ENCODE results near the gene RAF1. TPM values are rescaled to one million over a fixed set of nuclear protein-coding genes. Genes with fewer than 3 reads are reported as not detected.

RAF1 gene
- total and polyA plus RNA-seq, 2 donors (not counting 1 experiment from before 2014, with no cell fraction given): 134 to 258 TPM

- TF ChIP-seq CTCF (conservative IDR thresholded peaks at IDR 0.05 in 1 of 2, IDR thresholded peaks at IDR 0.05 in 1 of 2; ENCODE audit: low read depth in 1 of 2, low read length in 2 of 2) (no peak), EZH2 (IDR thresholded peaks at IDR 0.05; ENCODE audit: low read length, missing control alignments) (no peak)
- Histone ChIP-seq H3K27ac (ENCODE audit: insufficient read depth, low read length) (peak within 1 kb of the TSS; percentile 95), H2AFZ (ENCODE audit: low read length) (peak within 1 kb of the TSS; percentile 99), H4K20me1 (ENCODE audit: control insufficient read depth, extremely low read depth, insufficient read depth, low read length) (peaks cover 2% of the 10 kb centered on the region), H3K4me2 (ENCODE audit: extremely low read depth, insufficient read depth, low read length) (peak within 1 kb of the TSS; percentile 94), H3K4me3 (replicated peaks in 1 of 4; ENCODE audit: control extremely low read depth in 1 of 4, insufficient read depth in 1 of 4, low read depth in 3 of 4, low read length in 4 of 4) (peak within 1 kb of the TSS; percentile 87 to 96 (median 92)), H3K36me3 (ENCODE audit: control insufficient read depth, insufficient read depth, low read length) (no peaks in the 10 kb centered on the region), H3K79me2 (ENCODE audit: control insufficient read depth, insufficient read depth, low read length) (peaks cover 48% of the 10 kb centered on the region), H3K27me3 (ENCODE audit: control insufficient read depth, insufficient read depth, low read length) (no peaks in the 10 kb centered on the region), H3K9ac (ENCODE audit: insufficient read depth, low read length) (peak within 1 kb of the TSS; percentile 97), H3K4me1 (ENCODE audit: control insufficient read depth, extremely low read depth, insufficient read depth, low read length) (no peaks in the 10 kb centered on the region), H3K9me3 (ENCODE audit: control insufficient read depth, insufficient read depth, low read depth, low read length) (no peaks in the 10 kb centered on the region)
- DNase-seq (ENCODE audit: low read depth in 2 of 2): peak; percentile 80 to 83
Measured at GRCh38 chr3:12556690-12557472, 107.0 kb downstream of the RAF1 start, which contains the start of gene MKRN2. MKRN2 (plus strand) TSS chr3:12557087; CDS start chr3:12557151, 64 bp downstream.

- no peak for DNase-seq (ENCODE audit: low read depth in 2 of 2)
- TF ChIP-seq EZH2 (IDR thresholded peaks at IDR 0.05; ENCODE audit: low read length, missing control alignments): no peak
- TF ChIP-seq CTCF (conservative IDR thresholded peaks at IDR 0.05 in 1 of 2, IDR thresholded peaks at IDR 0.05 in 1 of 2; ENCODE audit: low read depth in 1 of 2, low read length in 2 of 2): no peak
- H3K9me3 ChIP-seq (ENCODE audit: control insufficient read depth, insufficient read depth, low read depth, low read length): no peaks in the 10 kb centered on the region
- H3K36me3 ChIP-seq (ENCODE audit: control insufficient read depth, insufficient read depth, low read length): no peaks in the 10 kb centered on the region
- H2AFZ ChIP-seq (ENCODE audit: low read length): peak overlapping the region; percentile 99
- H3K4me3 ChIP-seq (replicated peaks in 1 of 4; ENCODE audit: control extremely low read depth in 1 of 4, insufficient read depth in 1 of 4, low read depth in 3 of 4, low read length in 4 of 4): peak overlapping the region; percentile 70 to 94 (median 88)
- peaks cover 42% of the 10 kb centered on the region for H3K79me2 ChIP-seq (ENCODE audit: control insufficient read depth, insufficient read depth, low read length)
- H3K27ac ChIP-seq (ENCODE audit: insufficient read depth, low read length): peak overlapping the region; percentile 95
- peak overlapping the region; percentile 97 for H3K9ac ChIP-seq (ENCODE audit: insufficient read depth, low read length)
- peak overlapping the region; percentile 94 for H3K4me2 ChIP-seq (ENCODE audit: extremely low read depth, insufficient read depth, low read length)
- H4K20me1 ChIP-seq (ENCODE audit: control insufficient read depth, extremely low read depth, insufficient read depth, low read length): peaks cover 2% of the 10 kb centered on the region
- H3K27me3 ChIP-seq (ENCODE audit: control insufficient read depth, insufficient read depth, low read length): no peaks in the 10 kb centered on the region
- no peaks in the 10 kb centered on the region for H3K4me1 ChIP-seq (ENCODE audit: control insufficient read depth, extremely low read depth, insufficient read depth, low read length)
Measured at GRCh38 chr3:12556314-12556689, 107.6 kb downstream of the RAF1 start.

GRCh38 chr3:12553921-12554391, 110.0 kb downstream of the RAF1 start:
- no peaks in the 10 kb centered on the region for H3K36me3 ChIP-seq (ENCODE audit: control insufficient read depth, insufficient read depth, low read length)
- H3K4me3 ChIP-seq (replicated peaks in 1 of 4; ENCODE audit: control extremely low read depth in 1 of 4, insufficient read depth in 1 of 4, low read depth in 3 of 4, low read length in 4 of 4): peak overlapping the region; percentile 33 to 71 (median 64)
- H3K27ac ChIP-seq (ENCODE audit: insufficient read depth, low read length): peak overlapping the region; percentile 71
- peak overlapping the region; percentile 66 for H3K9ac ChIP-seq (ENCODE audit: insufficient read depth, low read length)
- H3K9me3 ChIP-seq (ENCODE audit: control insufficient read depth, insufficient read depth, low read depth, low read length): no peaks in the 10 kb centered on the region
- peak overlapping the region; percentile 81 for H3K4me2 ChIP-seq (ENCODE audit: extremely low read depth, insufficient read depth, low read length)
- peaks cover 19% of the 10 kb centered on the region for H3K79me2 ChIP-seq (ENCODE audit: control insufficient read depth, insufficient read depth, low read length)
- H4K20me1 ChIP-seq (ENCODE audit: control insufficient read depth, extremely low read depth, insufficient read depth, low read length): peaks cover 2% of the 10 kb centered on the region
- H2AFZ ChIP-seq (ENCODE audit: low read length): peak overlapping the region; percentile 72
- H3K27me3 ChIP-seq (ENCODE audit: control insufficient read depth, insufficient read depth, low read length): no peaks in the 10 kb centered on the region
- DNase-seq (ENCODE audit: low read depth in 2 of 2): peak; percentile 37 to 53
- no peaks in the 10 kb centered on the region for H3K4me1 ChIP-seq (ENCODE audit: control insufficient read depth, extremely low read depth, insufficient read depth, low read length)
- no peak for TF ChIP-seq EZH2 (IDR thresholded peaks at IDR 0.05; ENCODE audit: low read length, missing control alignments)
- TF ChIP-seq CTCF (conservative IDR thresholded peaks at IDR 0.05 in 1 of 2, IDR thresholded peaks at IDR 0.05 in 1 of 2; ENCODE audit: low read depth in 1 of 2, low read length in 2 of 2): no peak

Measured in fibroblast of lung (primary cell).